ENCODE data around the gene TMEM143. TPM values are rescaled to one million over a fixed set of nuclear protein-coding genes. Genes with fewer than 3 reads are reported as not detected.

The TMEM143 gene
- total and polyA plus RNA-seq, 4 donors, result 4.1 to 12.3 (median 9.3) TPM

DNA sequence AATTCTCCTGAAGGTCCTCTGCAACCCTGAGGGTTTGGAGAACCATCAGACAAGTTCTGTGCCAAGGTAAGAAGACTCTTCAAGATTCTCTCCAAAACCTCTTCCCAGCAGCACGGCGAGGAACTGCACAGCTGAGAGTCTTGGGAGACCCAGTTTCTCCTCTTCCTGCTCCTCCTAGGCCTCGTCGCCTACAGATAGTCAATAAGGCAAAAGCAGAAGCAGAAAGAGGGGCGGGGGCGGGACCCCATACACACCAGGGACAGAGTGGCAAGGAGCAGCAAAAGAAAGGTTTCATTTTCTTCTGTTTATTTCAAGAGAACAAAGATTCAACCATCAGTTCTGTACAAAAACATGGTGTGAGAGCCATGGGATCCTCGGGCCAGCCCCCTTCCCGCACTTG lies 18.5 kb upstream of the TMEM143 start:
- Histone ChIP-seq H3K4me3 (no peak overlapping the region), H3K9ac (ENCODE audit: insufficient read depth in 1 of 2, low read length in 2 of 2) (no peak overlapping the region), H3K27ac (ENCODE audit: low read depth in 1 of 2, low read length in 1 of 2) (no peak overlapping the region), H3K9me3 (ENCODE audit: control insufficient read depth in 4 of 4, insufficient read depth in 3 of 4, low read length in 3 of 4) (no peaks in the 10 kb centered on the region), H3K27me3 (ENCODE audit: control insufficient read depth in 3 of 3, insufficient read depth in 3 of 3, low read length in 2 of 3) (no peaks in the 10 kb centered on the region), H3K36me3 (ENCODE audit: control insufficient read depth in 4 of 4, insufficient read depth in 4 of 4, low read length in 4 of 4) (peaks cover 19 to 38% (median 34%) of the 10 kb centered on the region in 4 donors), H3K4me1 (ENCODE audit: control insufficient read depth in 5 of 5, insufficient read depth in 5 of 5, low read length in 5 of 5) (no peaks in the 10 kb centered on the region)
- DNase-seq, result no peak
- no peak for TF ChIP-seq CTCF (IDR thresholded peaks at IDR 0.05; ENCODE audit: control extremely low read depth, extremely low read depth)
- 88 to 91% methylated on average over 8 of the region's 8 CpGs for WGBS, 2 donors
- ATAC-seq (ENCODE audit: insufficient read depth, low FRiP score), result no peak

DNA sequence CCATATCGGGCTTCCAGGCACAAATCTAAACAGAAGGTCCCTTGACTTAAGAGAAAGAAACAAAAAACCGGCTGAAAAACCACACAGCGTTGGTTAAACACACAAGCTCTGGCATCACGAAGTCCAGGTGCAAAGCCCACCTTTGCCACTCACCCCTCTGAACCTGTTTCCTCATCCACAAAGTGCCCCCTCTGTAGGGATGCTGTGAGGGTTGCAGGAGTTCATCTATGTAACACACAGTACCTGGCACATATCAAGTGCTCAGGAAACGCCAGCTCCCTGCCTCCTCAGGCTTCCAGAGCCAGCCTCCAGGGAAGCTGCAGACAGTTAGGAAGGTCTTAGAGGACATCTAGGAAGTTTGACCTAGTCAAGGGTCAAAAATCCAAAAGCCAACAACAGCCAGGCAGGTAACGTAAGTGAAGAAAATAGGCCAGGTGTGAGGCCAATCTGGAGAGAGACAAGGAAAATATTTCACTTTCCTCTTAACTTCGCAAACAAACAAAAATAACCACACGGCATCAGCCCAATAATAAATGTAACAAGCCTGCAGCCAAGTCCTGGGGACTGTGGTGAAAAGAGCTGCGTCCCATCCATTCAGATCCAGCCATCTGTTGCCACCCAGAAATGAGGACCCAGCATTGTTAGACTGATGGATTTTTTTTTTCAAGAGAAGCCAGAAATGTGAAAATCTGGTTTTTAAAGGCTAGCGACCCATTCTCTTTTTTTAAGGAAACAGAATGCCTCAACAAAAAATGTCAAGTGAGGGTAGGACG lies 17.6 kb upstream of the TMEM143 start:
- Histone ChIP-seq H3K27ac (ENCODE audit: low read depth in 1 of 2, low read length in 1 of 2) (no peak overlapping the region), H3K27me3 (ENCODE audit: control insufficient read depth in 3 of 3, insufficient read depth in 3 of 3, low read length in 2 of 3) (no peaks in the 10 kb centered on the region), H3K9me3 (ENCODE audit: control insufficient read depth in 4 of 4, insufficient read depth in 3 of 4, low read length in 3 of 4) (no peaks in the 10 kb centered on the region), H3K4me3 (no peak overlapping the region), H3K4me1 (ENCODE audit: control insufficient read depth in 5 of 5, insufficient read depth in 5 of 5, low read length in 5 of 5) (no peaks in the 10 kb centered on the region), H3K36me3 (ENCODE audit: control insufficient read depth in 4 of 4, insufficient read depth in 4 of 4, low read length in 4 of 4) (peaks cover 16 to 37% (median 29%) of the 10 kb centered on the region in 4 donors), H3K9ac (ENCODE audit: insufficient read depth in 1 of 2, low read length in 2 of 2) (no peak overlapping the region)
- ATAC-seq (ENCODE audit: insufficient read depth, low FRiP score), result no peak
- 93% methylated on average over 11 of the region's 11 CpGs for WGBS, 2 donors
- TF ChIP-seq CTCF (IDR thresholded peaks at IDR 0.05; ENCODE audit: control extremely low read depth, extremely low read depth), result no peak
- DNase-seq, result no peak

GRCh38 chr19:48379058-48379457 lies 15.3 kb upstream of the TMEM143 start:
- H3K9ac ChIP-seq (ENCODE audit: insufficient read depth in 1 of 2, low read length in 2 of 2), result no peak overlapping the region
- 77 to 83% methylated on average over 5 of the region's 5 CpGs for WGBS, 2 donors
- no peak for TF ChIP-seq CTCF (IDR thresholded peaks at IDR 0.05; ENCODE audit: control extremely low read depth, extremely low read depth)
- no peaks in the 10 kb centered on the region for H3K27me3 ChIP-seq (ENCODE audit: control insufficient read depth in 3 of 3, insufficient read depth in 3 of 3, low read length in 2 of 3)
- H3K9me3 ChIP-seq (ENCODE audit: control insufficient read depth in 4 of 4, insufficient read depth in 3 of 4, low read length in 3 of 4), result no peaks in the 10 kb centered on the region
- peaks cover 9 to 21% (median 15%) of the 10 kb centered on the region in 4 donors for H3K36me3 ChIP-seq (ENCODE audit: control insufficient read depth in 4 of 4, insufficient read depth in 4 of 4, low read length in 4 of 4)
- no peaks in the 10 kb centered on the region for H3K4me1 ChIP-seq (ENCODE audit: control insufficient read depth in 5 of 5, insufficient read depth in 5 of 5, low read length in 5 of 5)
- DNase-seq (no peak), ATAC-seq (ENCODE audit: insufficient read depth, low FRiP score) (no peak)
- H3K4me3 ChIP-seq, result no peak overlapping the region
- no peak overlapping the region for H3K27ac ChIP-seq (ENCODE audit: low read depth in 1 of 2, low read length in 1 of 2)
